COR-L47 (cell line): Measurements from ENCODE around the gene SPANXA2.
"Not testable (repeated sequence)": the region's sequence is repeated elsewhere in the genome, so short reads cannot be mapped to it uniquely, and the experiment has no call there.

Experiments used
- DNase-seq: peaks from one replicate; lab custom pipeline; 2025; lab: John Stamatoyannopoulos, UW

The SPANXA2 gene, protein sequence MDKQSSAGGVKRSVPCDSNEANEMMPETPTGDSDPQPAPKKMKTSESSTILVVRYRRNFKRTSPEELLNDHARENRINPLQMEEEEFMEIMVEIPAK

DNA sequence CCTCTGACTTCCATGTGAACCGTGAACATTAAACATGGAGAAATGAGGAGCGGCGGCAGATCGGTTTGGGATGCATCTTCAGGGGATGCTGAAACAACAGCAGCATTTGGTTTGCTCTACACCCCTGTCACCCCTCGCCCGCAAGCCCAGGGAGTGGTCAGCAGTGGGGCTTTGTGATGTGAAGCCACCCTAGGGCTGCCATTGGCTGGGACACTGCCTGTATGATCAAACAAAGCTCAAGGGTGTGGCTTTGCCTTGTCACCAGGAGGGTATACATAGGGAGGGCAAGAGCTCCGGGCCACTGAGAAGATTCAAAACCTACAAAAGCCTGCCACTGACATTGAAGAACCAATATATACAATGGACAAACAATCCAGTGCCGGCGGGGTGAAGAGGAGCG, at the start of gene SPANXA2:
SPANXA2 (plus strand) TSS at position 301 of the 400 bp plus-strand sequence; CDS start at position 361, 60 bp downstream.
- DNase-seq: not testable (repeated sequence)

DNA sequence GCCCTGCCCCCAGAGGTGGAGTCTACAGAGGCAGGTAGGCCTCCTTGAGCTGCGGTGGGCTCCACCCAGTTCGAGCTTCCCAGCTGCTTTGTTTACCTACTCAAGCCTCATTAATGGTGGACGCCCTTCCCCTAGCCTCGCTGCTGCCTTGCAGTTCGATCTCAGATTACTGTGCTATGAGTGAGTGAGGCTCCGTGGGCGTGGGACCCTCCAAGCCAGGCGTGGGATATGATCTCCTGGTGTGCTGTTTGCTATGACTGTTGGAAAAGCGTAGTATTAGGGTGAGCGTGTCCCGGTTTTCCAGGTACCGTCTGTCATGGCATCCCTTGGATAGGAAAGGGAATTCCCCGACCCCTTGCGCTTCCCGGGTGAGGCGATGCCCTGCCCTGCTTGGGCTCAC, 47.0 kb upstream of the SPANXA2 start:
- not testable (repeated sequence) for DNase-seq

DNA sequence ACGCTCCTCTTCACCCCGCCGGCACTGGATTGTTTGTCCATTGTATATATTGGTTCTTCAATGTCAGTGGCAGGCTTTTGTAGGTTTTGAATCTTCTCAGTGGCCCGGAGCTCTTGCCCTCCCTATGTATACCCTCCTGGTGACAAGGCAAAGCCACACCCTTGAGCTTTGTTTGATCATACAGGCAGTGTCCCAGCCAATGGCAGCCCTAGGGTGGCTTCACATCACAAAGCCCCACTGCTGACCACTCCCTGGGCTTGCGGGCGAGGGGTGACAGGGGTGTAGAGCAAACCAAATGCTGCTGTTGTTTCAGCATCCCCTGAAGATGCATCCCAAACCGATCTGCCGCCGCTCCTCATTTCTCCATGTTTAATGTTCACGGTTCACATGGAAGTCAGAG, 4.9 kb upstream of the SPANXA2 start, which contains the start of gene SPANXA1:
SPANXA1 (minus strand) TSS at position 101 of the 400 bp plus-strand sequence; CDS start at position 41, 60 bp downstream.
- not testable (repeated sequence) for DNase-seq

DNA sequence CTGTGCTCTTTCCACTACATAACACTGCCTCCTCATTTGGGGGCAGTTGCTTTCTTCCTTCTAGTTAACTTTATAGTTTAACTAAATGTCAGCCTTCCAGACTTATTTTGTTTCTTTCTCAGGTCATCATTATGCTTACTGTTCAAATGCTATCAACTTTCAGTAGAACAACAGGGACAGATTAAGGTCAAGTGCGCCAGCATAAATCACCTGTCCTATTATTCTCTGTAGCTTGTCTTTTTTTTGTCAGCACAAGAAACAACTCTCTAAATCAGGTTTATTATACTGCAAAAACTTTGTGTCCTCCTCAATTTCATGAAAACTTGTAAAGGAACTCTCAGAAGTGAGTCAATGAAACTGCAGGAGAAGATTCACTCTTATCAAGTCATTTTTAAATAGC, 19.6 kb downstream of the SPANXA2 start:
- DNase-seq: no peak

DNA sequence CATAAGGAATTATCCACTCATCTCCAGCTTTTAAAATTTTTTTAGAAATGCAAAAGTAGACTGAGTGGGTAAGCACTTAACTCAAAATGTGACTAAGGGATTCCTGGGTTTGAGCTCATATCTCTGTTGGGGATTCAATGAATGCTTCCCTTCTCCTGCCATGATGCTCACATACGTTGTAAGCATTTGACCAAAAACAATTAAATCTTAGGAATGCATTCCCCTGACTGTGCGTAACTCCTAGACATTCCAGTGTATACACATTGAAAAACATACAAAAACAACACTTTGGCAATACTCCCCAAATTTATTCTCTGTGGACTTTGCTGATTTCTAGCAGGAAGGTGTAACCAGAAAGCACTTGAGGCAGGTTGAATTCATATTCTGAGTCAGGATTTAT, 29.8 kb downstream of the SPANXA2 start:
- DNase-seq: no peak

DNA sequence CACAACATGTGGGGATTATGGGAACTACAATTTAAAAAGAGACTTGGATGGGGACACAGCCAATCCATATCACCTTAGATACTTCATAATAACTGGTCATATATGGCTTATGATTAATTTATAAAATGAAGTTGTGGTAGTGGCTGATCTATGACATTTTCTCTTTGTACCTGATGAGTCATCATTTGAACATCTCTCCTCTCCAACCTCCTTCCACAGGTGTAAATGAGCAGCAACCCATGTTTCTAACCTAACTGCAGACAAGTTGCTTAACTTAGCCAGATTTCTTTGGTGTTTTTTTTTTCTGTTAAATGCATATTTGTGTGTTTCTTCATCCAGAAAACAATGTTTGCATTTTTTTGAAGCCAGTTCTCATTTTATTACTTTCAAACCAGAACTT, 42.6 kb downstream of the SPANXA2 start:
- DNase-seq: no peak

DNA sequence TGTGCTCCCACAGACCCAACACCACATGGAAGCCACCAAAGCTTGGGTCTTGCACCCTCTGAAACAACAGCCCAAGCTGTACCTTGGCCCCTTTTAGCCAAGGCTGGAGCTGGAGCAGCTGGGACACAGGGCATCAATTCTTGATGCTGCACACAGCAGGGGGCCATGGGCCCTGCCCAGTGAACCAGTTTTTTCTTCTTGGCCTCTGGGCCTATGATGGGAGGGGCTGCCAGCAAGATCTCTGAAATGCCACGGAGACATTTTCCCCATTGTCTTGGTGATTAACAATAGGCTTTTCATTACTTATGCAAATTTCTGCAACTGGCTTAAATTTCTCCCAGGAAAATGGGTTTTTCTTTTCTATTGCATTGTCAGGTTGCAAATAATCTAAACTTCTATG, 49.0 kb downstream of the SPANXA2 start:
- DNase-seq: no peak
